HFFc6 (cell line): ENCODE data around the gene NCAPH2. TPM values are rescaled to one million over a fixed set of nuclear protein-coding genes. Genes with fewer than 3 reads are reported as not detected.

Source experiments
- DNase-seq: peaks from one replicate; pipeline ENCODE4 v3.0.0-alpha.2; 2018
- H3K27ac Mint-ChIP-seq: 2 replicates; pipeline ENCODE4 v1.8.0; 2020; ENCODE audit warnings: mild to moderate bottlenecking, mixed read lengths
- H3K27me3 Mint-ChIP-seq: 2 replicates; pipeline ENCODE4 v1.8.0; 2021; ENCODE audit warnings: mild to moderate bottlenecking, moderate library complexity, mixed read lengths; ENCODE audit not compliant: insufficient read depth
- H3K36me3 Mint-ChIP-seq: 2 replicates; pipeline ENCODE4 v1.8.0; 2021; ENCODE audit warnings: low read depth, mixed read lengths
- H3K4me1 Mint-ChIP-seq: 2 replicates; pipeline ENCODE4 v1.8.0; 2020; ENCODE audit warnings: low read depth, mixed read lengths
- H3K4me3 Mint-ChIP-seq: 2 replicates; pipeline ENCODE4 v1.8.0; 2020; ENCODE audit warnings: mild to moderate bottlenecking, moderate library complexity, mixed read lengths
- H3K9me3 Mint-ChIP-seq: 2 replicates; pipeline ENCODE4 v1.8.0; 2020; ENCODE audit warnings: mild to moderate bottlenecking, mixed read lengths
- total RNA-seq, 6 experiments: library from RNA; stranded (reverse); fragmentation: NEBNext Ultra II Directional; extraction: Animal tissue kit (Norgen Biotek cat#: 25700); gene quantifications; 2 replicates in 1 of 6; 3 replicates in 5 of 6; pipeline ENCODE4 v1.2.3, GENCODE V29; 2021
- TF ChIP-seq, protein P1 (sequence below): fragments of 200-600 bp; sonication (generic); IDR thresholded peaks from 2 replicates; pipeline ENCODE4 v1.5.0; 2021; ENCODE audit warnings: antibody characterized with exemption, mild to moderate bottlenecking

The NCAPH2 gene
- total RNA-seq, 6 experiments from 2014 or later: 31.7 to 54.1 (median 50.0) TPM

GRCh38 chr22:50526834-50527801 is 19.1 kb downstream of the NCAPH2 start:
- H3K27me3 Mint-ChIP-seq: peaks cover 8% of the 10 kb centered on the region
- TF ChIP-seq, protein P1, sequence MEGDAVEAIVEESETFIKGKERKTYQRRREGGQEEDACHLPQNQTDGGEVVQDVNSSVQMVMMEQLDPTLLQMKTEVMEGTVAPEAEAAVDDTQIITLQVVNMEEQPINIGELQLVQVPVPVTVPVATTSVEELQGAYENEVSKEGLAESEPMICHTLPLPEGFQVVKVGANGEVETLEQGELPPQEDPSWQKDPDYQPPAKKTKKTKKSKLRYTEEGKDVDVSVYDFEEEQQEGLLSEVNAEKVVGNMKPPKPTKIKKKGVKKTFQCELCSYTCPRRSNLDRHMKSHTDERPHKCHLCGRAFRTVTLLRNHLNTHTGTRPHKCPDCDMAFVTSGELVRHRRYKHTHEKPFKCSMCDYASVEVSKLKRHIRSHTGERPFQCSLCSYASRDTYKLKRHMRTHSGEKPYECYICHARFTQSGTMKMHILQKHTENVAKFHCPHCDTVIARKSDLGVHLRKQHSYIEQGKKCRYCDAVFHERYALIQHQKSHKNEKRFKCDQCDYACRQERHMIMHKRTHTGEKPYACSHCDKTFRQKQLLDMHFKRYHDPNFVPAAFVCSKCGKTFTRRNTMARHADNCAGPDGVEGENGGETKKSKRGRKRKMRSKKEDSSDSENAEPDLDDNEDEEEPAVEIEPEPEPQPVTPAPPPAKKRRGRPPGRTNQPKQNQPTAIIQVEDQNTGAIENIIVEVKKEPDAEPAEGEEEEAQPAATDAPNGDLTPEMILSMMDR: no peak
- DNase-seq: no peak
- peak overlapping the region; percentile 78 for H3K4me3 Mint-ChIP-seq
- peak overlapping the region; percentile 62 for H3K27ac Mint-ChIP-seq
- H3K36me3 Mint-ChIP-seq: peaks cover 7% of the 10 kb centered on the region
- H3K4me1 Mint-ChIP-seq: peaks cover 19% of the 10 kb centered on the region
- H3K9me3 Mint-ChIP-seq: no peaks in the 10 kb centered on the region

DNA sequence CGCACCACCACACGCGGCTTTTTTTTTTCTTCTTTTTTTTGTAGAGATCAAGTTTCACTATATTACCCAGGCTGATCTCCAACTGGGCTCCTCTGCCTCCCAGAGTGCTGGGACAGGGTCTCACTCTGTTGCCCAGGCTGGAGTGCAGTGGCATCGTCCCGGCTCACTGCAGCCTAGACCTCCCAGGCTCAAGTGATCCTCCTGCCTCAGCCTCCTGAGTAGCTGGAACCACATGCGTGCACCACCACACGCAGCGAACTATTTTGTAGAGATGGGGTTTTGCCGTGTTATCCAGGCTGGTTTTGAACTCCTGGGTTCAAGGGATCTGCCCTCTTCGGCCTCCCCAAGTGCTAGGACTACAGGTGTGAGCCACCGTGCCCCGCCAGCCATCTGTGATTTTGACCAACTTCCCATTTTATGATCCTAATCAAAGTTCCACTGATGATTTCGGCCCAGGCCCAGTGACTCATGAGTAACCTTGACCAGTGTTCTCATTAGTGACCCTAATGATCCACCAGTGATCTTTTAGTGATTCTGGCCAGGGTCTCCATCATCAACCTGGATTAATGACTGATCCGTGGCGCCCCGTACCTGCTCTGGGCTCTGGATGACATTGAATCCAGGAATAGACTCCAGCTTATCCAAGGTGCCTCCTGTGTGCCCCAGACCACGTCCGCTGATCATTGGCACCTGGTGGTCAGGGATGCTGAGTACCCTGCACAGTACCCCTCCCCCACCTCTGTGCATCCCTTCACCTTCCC is 20.1 kb downstream of the NCAPH2 start:
- peaks cover 7% of the 10 kb centered on the region for H3K36me3 Mint-ChIP-seq
- peaks cover 19% of the 10 kb centered on the region for H3K4me1 Mint-ChIP-seq
- TF ChIP-seq, protein P1: no peak
- DNase-seq: no peak
- no peak overlapping the region; the same call in 1 of the 2 replicates for H3K27ac Mint-ChIP-seq
- no peaks in the 10 kb centered on the region for H3K9me3 Mint-ChIP-seq
- peaks cover 10% of the 10 kb centered on the region for H3K27me3 Mint-ChIP-seq
- H3K4me3 Mint-ChIP-seq: peak overlapping the region; percentile 78; the same call in 1 of the 2 replicates

GRCh38 chr22:50528682-50529415 is 20.8 kb downstream of the NCAPH2 start:
- peaks cover 7% of the 10 kb centered on the region for H3K36me3 Mint-ChIP-seq
- no peak overlapping the region for H3K27ac Mint-ChIP-seq
- TF ChIP-seq, protein P1: no peak
- H3K9me3 Mint-ChIP-seq: no peaks in the 10 kb centered on the region
- H3K27me3 Mint-ChIP-seq: peaks cover 15% of the 10 kb centered on the region
- no peak for DNase-seq
- H3K4me3 Mint-ChIP-seq: no peak overlapping the region
- peaks cover 19% of the 10 kb centered on the region for H3K4me1 Mint-ChIP-seq

DNA sequence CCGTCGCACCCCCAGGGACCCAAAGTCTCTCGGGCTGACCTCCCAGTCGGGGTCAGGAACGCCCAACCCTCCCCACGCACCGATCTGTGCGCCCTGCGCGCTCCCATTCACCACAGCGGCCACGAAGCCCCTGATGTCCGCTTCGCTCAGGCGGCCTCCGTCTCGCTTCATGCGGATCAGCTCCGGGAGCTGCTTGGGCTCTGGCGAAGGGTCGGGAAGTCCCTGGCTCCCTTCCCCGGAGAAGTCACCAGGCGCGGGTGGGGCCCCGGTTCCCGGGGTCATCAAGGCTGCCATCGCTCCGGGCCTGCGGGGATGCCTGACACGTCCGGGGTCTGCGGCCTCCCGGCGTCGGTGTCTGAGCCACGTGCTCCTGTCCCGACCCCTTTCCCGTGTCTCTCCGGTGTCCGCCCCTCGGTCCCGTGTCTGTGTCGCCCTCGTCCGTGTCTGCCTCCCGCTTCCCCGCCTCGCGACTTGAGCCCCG is 21.4 kb downstream of the NCAPH2 start:
- TF ChIP-seq, protein P1: no peak
- peaks cover 15% of the 10 kb centered on the region for H3K4me1 Mint-ChIP-seq
- no peak overlapping the region for H3K27ac Mint-ChIP-seq
- no peak overlapping the region for H3K4me3 Mint-ChIP-seq
- no peak for DNase-seq
- peaks cover 5% of the 10 kb centered on the region for H3K36me3 Mint-ChIP-seq
- no peaks in the 10 kb centered on the region for H3K9me3 Mint-ChIP-seq
- H3K27me3 Mint-ChIP-seq: peaks cover 16% of the 10 kb centered on the region

DNA sequence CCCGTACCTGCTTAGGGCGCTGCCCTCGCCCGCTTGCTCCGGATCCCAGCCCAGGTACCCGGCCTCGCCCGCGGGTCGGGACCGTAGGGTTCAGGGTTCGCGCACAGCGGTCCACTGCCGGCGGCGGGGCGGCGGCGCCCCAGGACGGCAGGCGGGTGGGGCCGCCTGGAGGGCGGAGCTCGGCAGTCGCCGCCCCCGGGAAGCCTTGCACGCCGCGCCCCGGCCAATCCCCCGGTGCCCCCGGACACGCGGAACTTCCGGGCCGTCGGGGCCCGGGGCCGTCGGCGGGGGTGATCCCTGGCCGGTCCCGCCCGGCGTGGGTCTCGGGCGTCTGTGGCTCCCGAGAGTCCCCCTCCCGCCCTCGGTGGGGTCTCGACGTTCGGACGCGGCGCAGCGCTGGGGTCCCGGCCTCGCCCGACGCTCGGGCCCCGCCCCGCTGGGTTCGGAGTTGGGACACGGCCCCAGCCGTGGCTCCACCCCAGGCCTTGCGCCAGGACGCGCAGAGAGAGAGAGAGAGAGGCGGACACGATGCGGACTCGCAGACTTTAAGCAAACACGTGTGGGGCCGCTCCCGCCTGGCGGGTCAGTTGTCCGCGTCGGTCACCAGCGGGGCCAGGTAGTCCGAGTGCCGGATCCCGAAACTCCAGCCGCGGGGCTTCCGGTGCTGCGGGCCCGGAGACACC is 22.0 kb downstream of the NCAPH2 start, which contains the start of gene TYMP:
Gene TYMP, minus strand, starts transcription at position 116 of the 683 bp plus-strand sequence. CDS start 303 bp downstream, outside the sequence.
- Mint-ChIP-seq H3K4me3 (no peak within 1 kb of the TSS), H3K27me3 (peaks cover 18% of the 10 kb centered on the region), H3K9me3 (no peaks in the 10 kb centered on the region), H3K4me1 (peaks cover 9% of the 10 kb centered on the region), H3K27ac (no peak within 1 kb of the TSS), H3K36me3 (no peaks in the 10 kb centered on the region)
- TF ChIP-seq, protein P1: no peak
- DNase-seq: no peak
